SK-N-SH (cell line): Measurements from ENCODE around the gene SNX9. TPM values are rescaled to one million over a fixed set of nuclear protein-coding genes. Genes with fewer than 3 reads are reported as not detected.

Experiments
- CTCF ChIA-PET: fragments of 300-600, 350-600 bp; formaldehyde crosslinking; extraction: SDS; loops from one replicate; lab custom pipeline; 2021; lab: Yijun Ruan, JAX
- POLR2A ChIA-PET: fragments of 350-600 bp; sonication (Branson Sonifier 250); formaldehyde crosslinking; extraction: SDS; loops from one replicate; lab custom pipeline; 2020; ENCODE audit warnings: antibody characterized with exemption, inconsistent platforms; lab: Yijun Ruan, JAX
- DNase-seq: peaks from one replicate; pipeline ENCODE4 v3.0.0; 2012
- H2AFZ ChIP-seq: fragments of 200-600 bp; sonication (generic); 2 replicates; pipeline ENCODE4 v1.8.1; 2016; ENCODE audit warnings: antibody characterized with exemption, mild to moderate bottlenecking, low read depth
- H3F3A ChIP-seq: fragments of 200-600 bp; sonication (generic); replicated peaks from 2 replicates; pipeline ENCODE3; 2016; ENCODE audit warnings: antibody characterized with exemption, mild to moderate bottlenecking; ENCODE audit not compliant: insufficient read depth
- H3K27ac ChIP-seq, 2 experiments: fragments of 200-500 bp in 1 of 2; fragments of 200-600 bp in 1 of 2; sonication (Bioruptor generic) in 1 of 2; sonication (generic), shearing (Covaris generic) in 1 of 2; 2 replicates each; pipeline versions ENCODE4 v1.5.1 to v1.6.1; 2014 to 2016; ENCODE audit warnings: low read depth in 2 of 2, inconsistent platforms in 1 of 2, low read length in 1 of 2, mild to moderate bottlenecking in 1 of 2, mixed read lengths in 1 of 2
- H3K27me3 ChIP-seq: fragments of 200-600 bp; sonication (generic), shearing (Covaris generic); 2 replicates; pipeline ENCODE4 v1.6.1; 2016; ENCODE audit warnings: mixed run types; ENCODE audit not compliant: insufficient read depth
- H3K36me3 ChIP-seq, 2 experiments: fragments of 200-500 bp in 1 of 2; fragments of 200-600 bp in 1 of 2; sonication (Bioruptor generic) in 1 of 2; sonication (generic) in 1 of 2; replicated peaks in 1 of 2; 2 replicates each; pipeline versions ENCODE3 to v1.5.1; 2014 to 2016; ENCODE audit warnings: low read length in 1 of 2, mild to moderate bottlenecking in 1 of 2; ENCODE audit not compliant: insufficient read depth in 2 of 2, control insufficient read depth in 1 of 2
- H3K4me1 ChIP-seq, 2 experiments: fragments of 200-500 bp in 1 of 2; fragments of 200-600 bp in 1 of 2; sonication (Bioruptor generic) in 1 of 2; sonication (generic), shearing (Covaris generic) in 1 of 2; 2 replicates each; pipeline versions ENCODE4 v1.5.1 to v1.6.1; 2014 to 2016; ENCODE audit warnings: low read depth in 1 of 2, low read length in 1 of 2, mixed run types in 1 of 2; ENCODE audit not compliant: insufficient read depth in 2 of 2, control insufficient read depth in 1 of 2
- H3K4me2 ChIP-seq: fragments of 200-600 bp; sonication (generic), shearing (Covaris generic); 2 replicates; pipeline ENCODE4 v1.6.1; 2017; ENCODE audit warnings: mixed run types
- H3K4me3 ChIP-seq, 2 experiments: fragments of 200-500 bp in 1 of 2; fragments of 200-600 bp in 1 of 2; sonication (Bioruptor generic) in 1 of 2; sonication (generic), shearing (Covaris generic) in 1 of 2; 2 replicates each; pipeline versions ENCODE4 v1.5.1 to v1.8.1; 2014 to 2016; ENCODE audit warnings: low read depth in 2 of 2, inconsistent platforms in 1 of 2, low read length in 1 of 2, mild to moderate bottlenecking in 1 of 2, mixed read lengths in 1 of 2, moderate library complexity in 1 of 2
- H3K79me2 ChIP-seq: fragments of 200-600 bp; sonication (generic); 2 replicates; pipeline ENCODE4 v1.8.1; 2017; ENCODE audit warnings: mild to moderate bottlenecking; ENCODE audit not compliant: insufficient read depth
- H3K9ac ChIP-seq: fragments of 200-600 bp; sonication (generic); 2 replicates; pipeline ENCODE4 v1.6.1; 2017; ENCODE audit warnings: mixed run types
- H3K9me2 ChIP-seq: fragments of 200-600 bp; sonication (generic); 2 replicates; pipeline ENCODE4 v1.6.1; 2017; ENCODE audit warnings: mixed run types
- H3K9me3 ChIP-seq: fragments of 200-600 bp; sonication (generic); 2 replicates; pipeline ENCODE4 v1.6.1; 2017; ENCODE audit warnings: mixed run types, mild to moderate bottlenecking, moderate library complexity
- H4K20me1 ChIP-seq: fragments of 200-600 bp; sonication (generic); 2 replicates; pipeline ENCODE4 v1.6.1; 2017; ENCODE audit warnings: mild to moderate bottlenecking, mixed run types; ENCODE audit not compliant: insufficient read depth
- CTCF ChIP-seq: fragments of 200-600 bp; sonication (generic); IDR thresholded peaks from 2 replicates; pipeline ENCODE4 v1.6.1; 2017; ENCODE audit warnings: antibody characterized with exemption, mild to moderate bottlenecking, moderate library complexity
- ELF1 ChIP-seq: IDR thresholded peaks from 2 replicates; pipeline ENCODE4 v1.4.0; 2012
- FOXJ3 ChIP-seq: sonication (generic); formaldehyde crosslinking; IDR thresholded peaks from 2 replicates; pipeline ENCODE4 v1.5.1; 2020; ENCODE audit warnings: mild to moderate bottlenecking, missing genetic modification reagents
- FOXM1 ChIP-seq: IDR thresholded peaks from 2 replicates; pipeline ENCODE4 v1.4.0; 2012; ENCODE audit warnings: low read depth, mild to moderate bottlenecking
- IRF3 ChIP-seq: fragments of 150-350 bp; IDR thresholded peaks from 2 replicates; pipeline ENCODE4 v1.6.1; 2016; ENCODE audit warnings: mild to moderate bottlenecking, low read depth, low read length
- JUND ChIP-seq: IDR thresholded peaks from 2 replicates; pipeline ENCODE4 v1.4.0; 2012
- MAX ChIP-seq: IDR thresholded peaks from 2 replicates; pipeline ENCODE4 v1.4.0; 2012; ENCODE audit warnings: low read depth
- MEF2A ChIP-seq: IDR thresholded peaks from 2 replicates; pipeline ENCODE4 v1.4.0; 2012; ENCODE audit warnings: low read depth, borderline replicate concordance
- PBX3 ChIP-seq: IDR thresholded peaks from 2 replicates; pipeline ENCODE4; 2012
- RAD21 ChIP-seq: IDR thresholded peaks from 2 replicates; pipeline ENCODE4 v1.6.1; 2012; ENCODE audit warnings: mild to moderate bottlenecking, low read length
- REST ChIP-seq: IDR thresholded peaks from 2 replicates; pipeline ENCODE4 v1.6.1; 2012; ENCODE audit warnings: mild to moderate bottlenecking, low read depth, low read length, moderate library complexity
- RFX5 ChIP-seq: IDR thresholded peaks from 2 replicates; pipeline ENCODE4 v1.6.1; 2012; ENCODE audit warnings: mild to moderate bottlenecking, improper control_type of control experiment, low read length
- RXRA ChIP-seq: IDR thresholded peaks from 2 replicates; pipeline ENCODE4 v1.4.0; 2012; ENCODE audit warnings: low read depth, mild to moderate bottlenecking, borderline replicate concordance
- SIN3A ChIP-seq: IDR thresholded peaks from 2 replicates; pipeline ENCODE4 v1.6.1; 2012; ENCODE audit warnings: low read depth, mild to moderate bottlenecking, low read length, moderate library complexity, borderline replicate concordance
- SMC3 ChIP-seq: IDR thresholded peaks from 2 replicates; pipeline ENCODE4 v1.6.1; 2012; ENCODE audit warnings: low read depth, low read length, improper control_type of control experiment
- TCF12 ChIP-seq: IDR thresholded peaks from 2 replicates; pipeline ENCODE4 v1.4.0; 2012
- USF2 ChIP-seq: fragments of 150-350 bp; IDR thresholded peaks from 2 replicates; pipeline ENCODE4 v1.6.1; 2017; ENCODE audit warnings: antibody characterized with exemption, low read length, low read depth, borderline replicate concordance
- YY1 ChIP-seq: IDR thresholded peaks from 2 replicates; pipeline ENCODE4 v1.4.0; 2012; ENCODE audit warnings: low read depth, mild to moderate bottlenecking
- WGBS: methylation state at CpG from one replicate; pipeline ENCODE4 v1.1.6; 2017; ENCODE audit warnings: low lambda C conversion rate; 5-methylcytosine and 5-hydroxymethylcytosine counted together
- polyA plus RNA-seq, 3 experiments: library from polyadenylated mRNA; depleted of rRNA; stranded (reverse); fragments of >200 nt; gene quantifications; 2 replicates each; pipeline ENCODE4 v1.2.3, GENCODE V29; 2012

The SNX9 gene
- polyA plus RNA-seq, 1 of the 3 experiments (the other 2 are of a cell fraction) = 31.6 TPM

- WGBS = 74% methylated on average over 6 of the region's 6 CpGs
- no peak overlapping the region for H3K27ac ChIP-seq
- no peaks in the 10 kb centered on the region for H3K79me2 ChIP-seq
- no peaks in the 10 kb centered on the region for H3K4me1 ChIP-seq
- H4K20me1 ChIP-seq = no peaks in the 10 kb centered on the region
- ChIA-PET POLR2A (no interaction called here), CTCF (no interaction called here)
- no peaks in the 10 kb centered on the region for H3K27me3 ChIP-seq
- no peaks in the 10 kb centered on the region for H3F3A ChIP-seq
- no peaks in the 10 kb centered on the region for H3K9me3 ChIP-seq
- H3K9me2 ChIP-seq = no peaks in the 10 kb centered on the region
- no peak overlapping the region for H3K9ac ChIP-seq
- H3K4me3 ChIP-seq = no peak overlapping the region
- H2AFZ ChIP-seq = peak overlapping the region; percentile 51; the same call in 1 of the 2 replicates
- no peaks in the 10 kb centered on the region for H3K36me3 ChIP-seq
- TF ChIP-seq RXRA (no peak), REST (no peak), USF2 (no peak)
- H3K4me2 ChIP-seq = no peak overlapping the region
- no peak for DNase-seq
Observed at GRCh38 chr6:157795841-157796240, 27.2 kb upstream of the SNX9 start.

- Histone ChIP-seq H3K79me2 (no peaks in the 10 kb centered on the region), H3K4me1 (no peaks in the 10 kb centered on the region), H3K36me3 (no peaks in the 10 kb centered on the region), H3K4me2 (no peak overlapping the region), H2AFZ (no peak overlapping the region), H3K4me3 (no peak overlapping the region), H3K27me3 (no peaks in the 10 kb centered on the region), H3K9me2 (no peaks in the 10 kb centered on the region), H3K9me3 (no peaks in the 10 kb centered on the region), H3K9ac (no peak overlapping the region), H4K20me1 (no peaks in the 10 kb centered on the region), H3K27ac (no peak overlapping the region), H3F3A (no peaks in the 10 kb centered on the region)
- POLR2A ChIA-PET = no interaction called here
- CTCF ChIA-PET = interaction anchor here (1.2 kb wide), 1 partner anchor 13 kb away, joined by 3 read pairs; no protein-coding TSS in a partner anchor
- no peak for DNase-seq
- WGBS = 77% methylated on average over 6 of the region's 6 CpGs
- TF ChIP-seq RFX5 = no peak
- no peak for TF ChIP-seq ELF1
- no peak for TF ChIP-seq TCF12
- no peak for TF ChIP-seq FOXJ3 (CRISPR knock-in tag)
- no peak for TF ChIP-seq IRF3
- no peak for TF ChIP-seq JUND
- TF ChIP-seq USF2 = no peak
- TF ChIP-seq MEF2A = no peak
- no peak for TF ChIP-seq RAD21
- TF ChIP-seq PBX3 = no peak
- TF ChIP-seq MAX = no peak
- no peak for TF ChIP-seq CTCF
- TF ChIP-seq RXRA = no peak
- TF ChIP-seq FOXM1 = no peak
- TF ChIP-seq YY1 = no peak
- no peak for TF ChIP-seq SMC3
- TF ChIP-seq SIN3A = no peak
Observed at GRCh38 chr6:157798851-157799250, 24.2 kb upstream of the SNX9 start.
